H9 (cell line): ENCODE results near the gene DPM2. TPM values are rescaled to one million over a fixed set of nuclear protein-coding genes. Genes with fewer than 3 reads are reported as not detected.

ENCODE experiments used
- DNase-seq: peaks from one replicate; pipeline ENCODE4 v3.0.0-alpha.2; 2017
- H2AFZ ChIP-seq: one replicate; pipeline ENCODE4 v1.6.1; 2013; ENCODE audit warnings: mild to moderate bottlenecking, low read length, control low read depth, moderate library complexity
- H2AK5ac ChIP-seq: 2 replicates; pipeline ENCODE4 v1.6.1; 2013; ENCODE audit warnings: low read length, control low read depth, mixed read lengths; ENCODE audit not compliant: insufficient read length
- H2BK120ac ChIP-seq: one replicate; pipeline ENCODE4 v1.6.1; 2013; ENCODE audit warnings: low read depth, mild to moderate bottlenecking, low read length, control low read depth, inconsistent platforms; ENCODE audit not compliant: poor library complexity, severe bottlenecking
- H2BK12ac ChIP-seq: 2 replicates; pipeline ENCODE4 v1.6.1; 2013; ENCODE audit warnings: low read length, control low read depth, mixed read lengths, low read depth; ENCODE audit not compliant: insufficient read length
- H2BK15ac ChIP-seq: 2 replicates; pipeline ENCODE4 v1.6.1; 2013; ENCODE audit warnings: low read depth, low read length, control low read depth
- H2BK20ac ChIP-seq: one replicate; pipeline ENCODE4 v1.6.1; 2013; ENCODE audit warnings: low read depth, mild to moderate bottlenecking, low read length, control low read depth, inconsistent platforms; ENCODE audit not compliant: poor library complexity, severe bottlenecking
- H2BK5ac ChIP-seq: 2 replicates; pipeline ENCODE4 v1.6.1; 2013; ENCODE audit warnings: low read length, control low read depth, mixed read lengths; ENCODE audit not compliant: insufficient read length
- H3K14ac ChIP-seq: 2 replicates; pipeline ENCODE4 v1.6.1; 2013; ENCODE audit warnings: low read length, control low read depth; ENCODE audit not compliant: insufficient read depth
- H3K18ac ChIP-seq: 2 replicates; pipeline ENCODE4 v1.6.1; 2013; ENCODE audit warnings: low read depth, mild to moderate bottlenecking, mixed read lengths, low read length, control low read depth; ENCODE audit not compliant: insufficient read length
- H3K23ac ChIP-seq: 2 replicates; pipeline ENCODE4 v1.6.1; 2013; ENCODE audit warnings: low read length, control low read depth, mixed read lengths, low read depth; ENCODE audit not compliant: insufficient read length
- H3K23me2 ChIP-seq: 2 replicates; pipeline ENCODE4 v1.6.1; 2013; ENCODE audit warnings: low read depth, mild to moderate bottlenecking, mixed read lengths, low read length, control low read depth; ENCODE audit not compliant: insufficient read length, poor library complexity, severe bottlenecking
- H3K27ac ChIP-seq: 2 replicates; pipeline ENCODE4 v1.5.1; 2013; ENCODE audit warnings: low read length, control low read depth, mixed read lengths, low read depth; ENCODE audit not compliant: insufficient read length
- H3K27me3 ChIP-seq: 2 replicates; pipeline ENCODE4 v1.6.1; 2013; ENCODE audit warnings: low read length, control low read depth, inconsistent platforms; ENCODE audit not compliant: insufficient read depth
- H3K4ac ChIP-seq: 2 replicates; pipeline ENCODE4 v1.6.1; 2013; ENCODE audit warnings: low read depth, mild to moderate bottlenecking, control low read depth, inconsistent platforms, low read length, moderate library complexity
- H3K4me1 ChIP-seq: 2 replicates; pipeline ENCODE4 v1.6.1; 2013; ENCODE audit warnings: low read length, control low read depth, inconsistent platforms; ENCODE audit not compliant: insufficient read depth
- H3K4me2 ChIP-seq: 2 replicates; pipeline ENCODE4 v1.6.1; 2013; ENCODE audit warnings: low read length, control low read depth, mixed read lengths; ENCODE audit not compliant: insufficient read length, insufficient read depth
- H3K56ac ChIP-seq: 2 replicates; pipeline ENCODE4 v1.6.1; 2013; ENCODE audit warnings: low read depth, mild to moderate bottlenecking, mixed read lengths, low read length, control low read depth; ENCODE audit not compliant: insufficient read length
- H3K79me1 ChIP-seq: 2 replicates; pipeline ENCODE4 v1.6.1; 2013; ENCODE audit warnings: low read depth, mild to moderate bottlenecking, moderate library complexity, low read length, control low read depth, inconsistent platforms; ENCODE audit not compliant: insufficient read depth, poor library complexity, severe bottlenecking
- H3K79me2 ChIP-seq: 2 replicates; pipeline ENCODE4 v1.6.1; 2013; ENCODE audit warnings: low read length, control low read depth, inconsistent platforms; ENCODE audit not compliant: insufficient read depth
- H3K9ac ChIP-seq: 2 replicates; pipeline ENCODE4 v1.6.1; 2013; ENCODE audit warnings: low read length, control low read depth, mixed read lengths; ENCODE audit not compliant: insufficient read length; ENCODE audit errors: extremely low read depth
- H3K9me3 ChIP-seq: one replicate; pipeline ENCODE4 v1.6.1; 2013; ENCODE audit warnings: low read depth, low read length, inconsistent platforms; ENCODE audit not compliant: control insufficient read depth
- H3T11ph ChIP-seq: one replicate; pipeline ENCODE4 v1.6.1; 2013; ENCODE audit warnings: mild to moderate bottlenecking, low read length, control low read depth, inconsistent platforms
- H4K20me1 ChIP-seq: one replicate; pipeline ENCODE4 v1.6.1; 2013; ENCODE audit not compliant: control insufficient read depth, insufficient read length, insufficient read depth
- H4K5ac ChIP-seq: 2 replicates; pipeline ENCODE4 v1.6.1; 2013; ENCODE audit warnings: low read depth, mild to moderate bottlenecking, mixed read lengths, low read length, control low read depth; ENCODE audit not compliant: insufficient read length
- H4K8ac ChIP-seq: replicated peaks from 2 replicates; pipeline ENCODE4 v1.6.1; 2013; ENCODE audit warnings: low read length, control low read depth, mixed read lengths, low read depth; ENCODE audit not compliant: insufficient read length
- H4K91ac ChIP-seq: 2 replicates; pipeline ENCODE4 v1.6.1; 2013; ENCODE audit warnings: low read depth, mild to moderate bottlenecking, moderate library complexity, mixed read lengths, low read length, control low read depth; ENCODE audit not compliant: insufficient read length
- H3K27ac Mint-ChIP-seq, 3 experiments: 2 replicates in 2 of 3; 3 replicates in 1 of 3; pipeline ENCODE4 v1.8.0; 2020 to 2021; ENCODE audit warnings: mixed read lengths in 3 of 3, mild to moderate bottlenecking in 1 of 3, moderate library complexity in 1 of 3
- H3K27me3 Mint-ChIP-seq: 2 replicates; pipeline ENCODE4 v1.8.0; 2021; ENCODE audit warnings: low read depth, mild to moderate bottlenecking, moderate library complexity, mixed read lengths
- H3K36me3 Mint-ChIP-seq, 3 experiments: 2 replicates in 2 of 3; 3 replicates in 1 of 3; pipeline ENCODE4 v1.8.0; 2020 to 2021; ENCODE audit warnings: low read depth in 3 of 3, mixed read lengths in 3 of 3; ENCODE audit not compliant: insufficient read depth in 1 of 3
- H3K4me1 Mint-ChIP-seq, 2 experiments: 2 replicates each; pipeline ENCODE4 v1.8.0; 2020; ENCODE audit warnings: mixed read lengths in 2 of 2
- H3K4me3 Mint-ChIP-seq, 2 experiments: 2 replicates in 1 of 2; 3 replicates in 1 of 2; pipeline ENCODE4 v1.8.0; 2020 to 2021; ENCODE audit warnings: mild to moderate bottlenecking in 2 of 2, mixed read lengths in 2 of 2, moderate library complexity in 1 of 2
- H3K9me3 Mint-ChIP-seq, 2 experiments: 2 replicates in 1 of 2; 3 replicates in 1 of 2; pipeline ENCODE4 v1.8.0; 2020; ENCODE audit warnings: mild to moderate bottlenecking in 2 of 2, mixed read lengths in 2 of 2, moderate library complexity in 1 of 2
- WGBS: extraction: QIAGEN DNeasy Blood & Tissue Kit; methylation state at CpG from one replicate; pipeline ENCODE4 v1.1.7; 2013; ENCODE audit warnings: missing lambda C conversion rate, low lambda C conversion rate, mixed read lengths; ENCODE audit not compliant: insufficient read length; ENCODE audit errors: extremely low coverage; 5-methylcytosine and 5-hydroxymethylcytosine counted together
- total RNA-seq: library from RNA; stranded (reverse); gene quantifications from 2 replicates; pipeline ENCODE4 v1.2.1, GENCODE V29; 2021
- TF ChIP-seq, protein P1 (sequence below): fragments of 200-600 bp; sonication (generic); conservative IDR thresholded peaks from 3 replicates; pipeline ENCODE4 v1.8.0; 2021; ENCODE audit warnings: antibody characterized with exemption, mild to moderate bottlenecking

Gene DPM2
- total RNA-seq, 1 experiment from 2014 or later = 46.1 TPM

DNA sequence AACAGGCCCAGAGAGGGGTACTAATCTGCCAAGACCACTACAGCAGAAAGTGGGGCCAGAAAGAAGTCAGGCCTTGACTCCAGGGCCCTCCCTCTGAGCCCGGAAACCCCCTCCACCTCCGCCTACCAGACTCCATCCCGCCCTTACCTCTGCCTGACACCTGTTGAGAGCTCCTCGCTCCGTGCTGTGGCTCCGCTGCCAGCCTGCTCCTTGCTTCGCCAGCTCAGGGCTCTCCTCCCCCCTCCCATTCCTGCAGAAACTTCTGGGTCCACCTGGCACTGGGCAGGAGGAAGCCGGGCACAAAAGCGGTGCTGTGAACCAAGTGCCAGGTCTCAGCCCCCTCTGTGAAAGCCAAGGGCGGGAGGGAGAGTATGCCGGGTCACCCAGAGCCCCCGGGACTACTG lies 31.9 kb downstream of the DPM2 start:
- no peaks in the 10 kb centered on the region for H3K27me3 Mint-ChIP-seq
- H3K27ac ChIP-seq = no peak overlapping the region

More for the DNA sequence above, 31.9 kb downstream of the DPM2 start:
- H3K14ac ChIP-seq = no peak overlapping the region
- H3K56ac ChIP-seq = no peak overlapping the region
- H3K23ac ChIP-seq = no peak overlapping the region
- H3K27ac Mint-ChIP-seq = no peak overlapping the region
- no peaks in the 10 kb centered on the region for H3K79me2 ChIP-seq
- TF ChIP-seq, protein P1, sequence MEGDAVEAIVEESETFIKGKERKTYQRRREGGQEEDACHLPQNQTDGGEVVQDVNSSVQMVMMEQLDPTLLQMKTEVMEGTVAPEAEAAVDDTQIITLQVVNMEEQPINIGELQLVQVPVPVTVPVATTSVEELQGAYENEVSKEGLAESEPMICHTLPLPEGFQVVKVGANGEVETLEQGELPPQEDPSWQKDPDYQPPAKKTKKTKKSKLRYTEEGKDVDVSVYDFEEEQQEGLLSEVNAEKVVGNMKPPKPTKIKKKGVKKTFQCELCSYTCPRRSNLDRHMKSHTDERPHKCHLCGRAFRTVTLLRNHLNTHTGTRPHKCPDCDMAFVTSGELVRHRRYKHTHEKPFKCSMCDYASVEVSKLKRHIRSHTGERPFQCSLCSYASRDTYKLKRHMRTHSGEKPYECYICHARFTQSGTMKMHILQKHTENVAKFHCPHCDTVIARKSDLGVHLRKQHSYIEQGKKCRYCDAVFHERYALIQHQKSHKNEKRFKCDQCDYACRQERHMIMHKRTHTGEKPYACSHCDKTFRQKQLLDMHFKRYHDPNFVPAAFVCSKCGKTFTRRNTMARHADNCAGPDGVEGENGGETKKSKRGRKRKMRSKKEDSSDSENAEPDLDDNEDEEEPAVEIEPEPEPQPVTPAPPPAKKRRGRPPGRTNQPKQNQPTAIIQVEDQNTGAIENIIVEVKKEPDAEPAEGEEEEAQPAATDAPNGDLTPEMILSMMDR = no peak
- H3K4me1 Mint-ChIP-seq = peaks cover 17 to 32% of the 10 kb centered on the region in 2 experiments
- H3K9ac ChIP-seq = no peak overlapping the region
- no peak overlapping the region for H2BK120ac ChIP-seq
- no peak overlapping the region for H3K18ac ChIP-seq
- no peak overlapping the region for H3K4me3 Mint-ChIP-seq
- H3K4me2 ChIP-seq = no peak overlapping the region
- H3K23me2 ChIP-seq = no peaks in the 10 kb centered on the region
- H3K9me3 Mint-ChIP-seq = no peaks in the 10 kb centered on the region
- H4K8ac ChIP-seq = no peak overlapping the region
- H3K36me3 Mint-ChIP-seq = peaks cover 0 to under 1% (median 0%) of the 10 kb centered on the region in 3 experiments; a peak in 1 of 7 replicates
- no peak overlapping the region for H4K5ac ChIP-seq
- no peak for DNase-seq
- H4K91ac ChIP-seq = no peak overlapping the region
- no peaks in the 10 kb centered on the region for H3K9me3 ChIP-seq
- no peaks in the 10 kb centered on the region for H4K20me1 ChIP-seq
- no peak overlapping the region for H2BK20ac ChIP-seq
- H2AFZ ChIP-seq = no peak overlapping the region
- H3T11ph ChIP-seq = no peak overlapping the region
- no peaks in the 10 kb centered on the region for H3K79me1 ChIP-seq
- no peak overlapping the region for H2AK5ac ChIP-seq
- no CpG with 5 or more reads among the region's 12 CpGs for WGBS
- no peak overlapping the region for H2BK12ac ChIP-seq
- H2BK5ac ChIP-seq = no peak overlapping the region
- no peaks in the 10 kb centered on the region for H3K27me3 ChIP-seq
- no peak overlapping the region for H3K4ac ChIP-seq
- no peak overlapping the region for H2BK15ac ChIP-seq
- H3K4me1 ChIP-seq = peaks cover 5% of the 10 kb centered on the region; the same call in 1 of the 2 replicates
